ENCODE results near the gene OS9.
"Not testable (repeated sequence)": the region's sequence is repeated elsewhere in the genome, so short reads cannot be mapped to it uniquely, and the experiment has no call there.

- TF ChIP-seq EZH2 (IDR thresholded peaks at IDR 0.05); POLR2AphosphoS5 (IDR thresholded peaks at IDR 0.05; ENCODE audit: borderline replicate concordance, low read depth, low read length); FOXP2 (optimal IDR thresholded peaks at IDR 0.05; ENCODE audit: control extremely low read depth, extremely low read length, insufficient read depth): not testable (repeated sequence)
These were observed 37.5 kb upstream of the OS9 start for GRCh38 chr12:57656408-57656807.
